NCI-H345 treated with DMSO at 0.1 percent for 48 hours (cell line): ENCODE data around the gene USP31.

Experiments
- DNase-seq: peaks from one replicate; lab custom pipeline; 2025; ENCODE audit not compliant: unreplicated experiment; lab: John Stamatoyannopoulos, UW

The USP31 gene

GRCh38 chr16:23132775-23133463 lies 16.3 kb downstream of the USP31 start:
- no peak for DNase-seq

GRCh38 chr16:23131931-23132621 lies 17.2 kb downstream of the USP31 start:
- no peak for DNase-seq

GRCh38 chr16:23131436-23131835 lies 17.8 kb downstream of the USP31 start:
- no peak for DNase-seq

- no peak for DNase-seq
Observed at GRCh38 chr16:23131036-23131435, 18.2 kb downstream of the USP31 start.

GRCh38 chr16:23129686-23130085 lies 19.6 kb downstream of the USP31 start:
- DNase-seq, result no peak

GRCh38 chr16:23128056-23128455 lies 21.2 kb downstream of the USP31 start:
- DNase-seq, result no peak

GRCh38 chr16:23125277-23125676 lies 24.0 kb downstream of the USP31 start:
- DNase-seq, result no peak

GRCh38 chr16:23124315-23124714 lies 24.9 kb downstream of the USP31 start:
- DNase-seq, result no peak

- DNase-seq, result no peak
Observed at GRCh38 chr16:23122144-23122543, 27.1 kb downstream of the USP31 start.

GRCh38 chr16:23121024-23121423 lies 28.2 kb downstream of the USP31 start:
- no peak for DNase-seq

GRCh38 chr16:23120562-23120961 lies 28.7 kb downstream of the USP31 start:
- DNase-seq, result no peak

GRCh38 chr16:23119570-23119969 lies 29.7 kb downstream of the USP31 start:
- no peak for DNase-seq

GRCh38 chr16:23114131-23114904 lies 34.9 kb downstream of the USP31 start:
- peak; percentile 64 for DNase-seq

GRCh38 chr16:23113185-23113584 lies 36.1 kb downstream of the USP31 start:
- DNase-seq, result no peak

GRCh38 chr16:23110257-23110899 lies 38.9 kb downstream of the USP31 start:
- no peak for DNase-seq

- DNase-seq, result no peak
Observed at GRCh38 chr16:23107936-23108335, 41.3 kb downstream of the USP31 start.

GRCh38 chr16:23107117-23107516 lies 42.1 kb downstream of the USP31 start:
- peak; percentile 6 for DNase-seq

- no peak for DNase-seq
Observed at GRCh38 chr16:23105309-23105708, 43.9 kb downstream of the USP31 start.

- DNase-seq, result no peak
Observed at GRCh38 chr16:23104032-23104955, 45.0 kb downstream of the USP31 start.

- no peak for DNase-seq
Observed at GRCh38 chr16:23103603-23104002, 45.6 kb downstream of the USP31 start.
